T-helper 9 cell (primary cell): Measurements from ENCODE around the gene TTLL11.
"Not testable (repeated sequence)": the region's sequence is repeated elsewhere in the genome, so short reads cannot be mapped to it uniquely, and the experiment has no call there.

ENCODE experiments used
- DNase-seq: peaks from one replicate; pipeline ENCODE4 v3.0.0-alpha.2; 2020

Gene TTLL11

GRCh38 chr9:122040561-122041242 lies 52.4 kb downstream of the TTLL11 start:
- no peak for DNase-seq

DNA sequence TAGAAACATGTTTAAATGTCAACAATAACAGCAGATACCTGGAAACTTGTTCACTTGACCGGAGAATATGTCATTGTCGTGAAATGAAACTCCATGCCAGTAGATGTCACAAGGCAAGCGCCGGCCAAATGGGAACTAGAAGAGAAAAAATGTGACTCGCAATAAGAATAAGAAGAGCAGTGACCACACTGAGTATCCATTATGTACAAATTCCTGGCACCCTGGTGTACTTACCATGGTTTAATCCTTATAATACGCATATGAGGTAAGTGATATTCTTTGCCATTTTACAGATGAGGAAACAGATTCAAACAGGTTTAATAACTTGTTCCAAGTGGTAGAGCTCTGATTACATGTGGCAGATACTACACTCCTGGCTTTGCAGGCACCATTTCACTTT lies 53.9 kb downstream of the TTLL11 start:
- DNase-seq: no peak

DNA sequence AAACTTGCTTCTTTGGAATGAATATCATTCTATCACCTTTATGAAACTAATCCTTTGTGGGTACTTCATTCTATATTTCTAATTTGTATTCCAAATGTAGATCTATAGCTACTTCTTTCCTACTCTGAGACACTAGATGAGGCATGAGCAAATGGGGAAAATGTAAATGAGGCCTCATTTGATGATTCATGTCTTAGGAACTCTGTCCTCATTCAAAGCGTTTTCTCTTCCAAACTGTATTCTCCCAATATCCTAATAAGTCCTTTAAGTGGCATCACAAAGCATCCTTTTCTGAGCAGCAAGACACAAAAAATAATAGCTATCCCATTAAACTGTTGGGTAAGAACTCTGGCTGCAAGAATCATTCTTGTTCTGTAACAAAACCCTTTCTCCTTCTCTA lies 56.1 kb downstream of the TTLL11 start:
- no peak for DNase-seq

DNA sequence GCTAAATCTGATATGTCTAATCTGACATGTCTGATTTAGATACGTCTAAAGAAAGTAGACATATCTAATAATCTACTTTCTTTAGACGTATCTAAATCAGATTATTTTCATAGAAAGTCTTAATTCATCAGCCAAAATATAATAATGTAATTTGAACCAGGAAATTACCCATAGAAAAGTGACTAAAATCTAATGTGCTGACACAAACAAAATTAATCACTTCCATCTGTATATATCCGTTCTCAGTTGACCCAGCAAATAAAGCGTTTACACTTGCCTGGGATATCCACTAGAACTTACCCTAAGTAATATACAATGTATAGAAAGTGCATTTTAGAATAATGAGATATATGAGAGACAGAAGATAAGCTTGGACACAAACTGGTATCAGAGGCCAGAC lies 56.7 kb downstream of the TTLL11 start:
- DNase-seq: no peak

- DNase-seq: no peak
Measured at GRCh38 chr9:122033775-122034373, 59.2 kb downstream of the TTLL11 start.

- no peak for DNase-seq
Measured at GRCh38 chr9:122032346-122032745, 60.8 kb downstream of the TTLL11 start.

DNA sequence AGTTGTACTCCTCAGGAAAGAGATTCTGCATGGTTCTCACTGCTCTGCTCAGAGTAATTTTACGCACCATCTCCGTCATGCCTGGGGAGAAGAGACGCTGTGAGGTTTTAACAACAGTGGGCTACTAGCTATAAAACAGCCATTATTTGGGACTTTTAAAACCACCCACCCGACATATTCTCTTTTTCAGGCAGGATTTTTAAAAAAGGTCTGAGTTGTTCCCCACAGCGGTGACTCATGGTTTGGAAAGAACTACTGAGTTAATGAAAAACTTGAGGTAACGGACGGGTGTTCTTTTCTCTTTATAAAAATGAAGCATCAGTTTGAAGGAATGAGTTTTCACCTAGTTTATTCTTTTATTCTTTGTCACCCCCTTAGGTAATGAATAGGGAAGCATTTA lies 61.3 kb downstream of the TTLL11 start:
- DNase-seq: no peak

GRCh38 chr9:122031157-122031556 lies 62.0 kb downstream of the TTLL11 start:
- DNase-seq: no peak

- DNase-seq: no peak
Measured at GRCh38 chr9:122030357-122030756, 62.8 kb downstream of the TTLL11 start.

DNA sequence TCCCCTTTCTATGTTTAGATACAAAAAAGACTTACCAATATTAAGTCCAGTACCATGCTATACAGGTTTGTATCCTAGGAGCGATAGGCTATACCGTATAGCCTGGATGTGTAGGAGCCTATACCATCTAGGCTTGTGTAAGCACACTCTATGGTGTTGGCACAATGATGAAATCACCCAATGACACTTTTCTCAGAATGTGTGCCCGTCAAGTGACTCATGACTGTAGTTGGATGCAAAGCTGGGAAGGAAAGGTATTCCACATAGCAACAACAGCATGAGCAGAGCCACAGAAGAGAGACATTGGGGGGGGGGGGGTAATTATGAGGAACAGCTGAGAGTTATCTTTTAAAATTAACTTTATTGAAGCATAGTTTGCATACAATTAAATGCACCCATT lies 63.2 kb downstream of the TTLL11 start:
- DNase-seq: no peak

DNA sequence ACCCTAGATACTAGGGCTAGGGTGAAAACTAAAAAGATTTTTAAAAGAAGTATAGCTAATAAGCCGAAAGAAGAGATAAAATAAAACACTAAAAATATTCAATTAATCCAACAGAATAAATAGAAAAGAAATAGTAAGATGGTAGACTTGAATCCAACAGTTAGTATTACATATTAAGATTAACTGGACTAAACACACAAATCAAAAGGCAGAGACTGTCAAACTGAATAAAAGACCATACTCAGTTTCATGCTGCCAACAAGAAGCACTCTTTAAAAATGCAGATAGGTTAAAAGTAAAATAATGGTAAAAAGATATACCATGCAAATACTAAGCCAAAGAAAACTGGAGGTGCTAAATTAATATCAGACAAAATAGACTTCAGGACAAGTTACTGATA lies 65.0 kb downstream of the TTLL11 start:
- no peak for DNase-seq

GRCh38 chr9:122020398-122020797 lies 72.7 kb downstream of the TTLL11 start:
- DNase-seq: no peak

- DNase-seq: no peak
Measured at GRCh38 chr9:122016744-122017143, 76.4 kb downstream of the TTLL11 start.

GRCh38 chr9:122016309-122016708 lies 76.8 kb downstream of the TTLL11 start:
- no peak for DNase-seq

DNA sequence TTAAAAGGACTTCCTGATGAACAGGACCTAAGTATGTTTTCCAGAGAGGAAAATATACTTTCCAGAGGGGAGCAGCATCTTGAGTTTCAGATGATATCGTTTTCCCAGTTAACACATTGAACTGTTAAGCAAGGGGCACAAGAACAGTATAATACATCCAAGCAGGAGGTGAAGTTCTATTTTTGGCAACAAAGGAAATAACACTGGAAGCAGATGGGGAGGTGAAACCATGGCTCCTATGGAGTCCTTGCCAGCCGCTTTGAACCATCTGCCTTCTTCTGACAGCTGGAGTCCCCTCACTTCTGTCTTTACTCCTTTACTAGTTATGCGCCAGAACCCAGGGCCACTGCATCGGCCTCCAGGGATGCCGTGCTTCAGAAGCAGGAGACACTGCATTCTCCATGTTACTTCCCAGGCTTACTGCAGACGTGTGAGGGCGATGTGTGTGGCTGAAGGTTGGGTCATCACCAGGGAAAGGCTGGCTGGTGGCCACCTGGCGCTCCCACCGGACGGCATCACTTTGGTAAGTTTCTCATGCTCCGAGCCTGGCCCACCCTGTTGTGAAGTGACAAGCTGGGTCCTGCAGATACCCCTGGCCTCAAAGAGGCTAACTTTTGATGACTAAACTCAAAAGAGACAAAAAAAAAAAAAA lies 77.8 kb downstream of the TTLL11 start:
- DNase-seq: no peak

- no peak for DNase-seq
Measured at GRCh38 chr9:122011818-122012498, 81.2 kb downstream of the TTLL11 start.

DNA sequence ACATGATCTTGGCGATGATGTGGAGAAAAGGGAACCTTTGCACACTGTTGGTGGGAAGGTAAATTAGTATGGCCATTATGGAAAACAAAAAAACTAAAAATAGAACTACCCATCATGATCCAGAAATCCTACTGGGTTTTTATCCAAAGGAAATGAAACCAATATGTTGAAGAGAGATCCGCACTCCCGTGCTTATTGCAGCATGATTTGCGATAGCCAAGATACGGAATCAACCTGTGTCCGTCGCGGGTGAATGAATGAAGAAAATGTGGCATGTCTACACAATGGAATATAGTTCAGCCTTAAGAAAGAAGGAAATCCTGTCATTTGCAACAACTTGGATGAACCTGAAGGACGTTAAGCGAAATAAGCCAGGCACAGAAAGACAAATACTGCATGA lies 84.5 kb downstream of the TTLL11 start:
- DNase-seq: no peak

DNA sequence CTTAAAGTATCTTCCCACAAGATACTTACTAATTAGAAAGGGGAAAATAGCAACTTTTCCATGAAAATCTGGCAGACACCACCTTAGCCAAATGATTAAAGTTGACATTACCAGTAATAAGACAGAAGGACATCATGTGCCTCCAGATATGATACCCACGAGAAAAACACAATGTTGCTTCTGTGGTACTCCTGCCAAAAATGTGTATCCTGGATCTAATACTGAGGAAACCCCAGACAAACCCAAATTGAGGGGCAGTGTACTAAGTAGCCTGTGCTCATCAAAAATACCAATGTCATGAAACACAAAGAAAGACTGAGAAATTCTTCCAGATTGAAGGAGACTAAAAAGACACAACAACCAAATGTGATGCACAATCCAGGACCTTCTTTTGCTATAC lies 85.3 kb downstream of the TTLL11 start:
- DNase-seq: no peak

- DNase-seq: no peak
Measured at GRCh38 chr9:122005597-122005996, 87.5 kb downstream of the TTLL11 start.

DNA sequence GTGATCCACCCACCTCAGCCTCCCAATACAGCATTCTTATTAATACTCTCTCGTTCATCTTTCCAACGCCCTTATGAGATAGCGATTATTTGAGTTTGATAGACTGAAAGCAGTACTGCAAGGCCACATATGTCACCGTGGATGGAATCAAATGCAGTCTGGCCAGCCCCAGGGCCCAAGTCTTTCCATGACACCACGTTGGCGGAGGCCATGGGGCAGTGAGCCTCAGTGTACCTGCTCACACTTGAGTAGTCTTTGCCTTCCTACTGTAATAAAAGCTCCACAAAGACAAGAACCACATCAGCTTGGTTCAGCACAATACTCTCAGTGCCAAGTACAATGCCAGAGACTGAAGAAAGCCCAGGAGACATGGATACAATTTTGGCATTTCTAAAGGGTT lies 88.5 kb downstream of the TTLL11 start:
- DNase-seq: no peak

GRCh38 chr9:122001491-122002201 lies 91.5 kb downstream of the TTLL11 start:
- no peak for DNase-seq

DNA sequence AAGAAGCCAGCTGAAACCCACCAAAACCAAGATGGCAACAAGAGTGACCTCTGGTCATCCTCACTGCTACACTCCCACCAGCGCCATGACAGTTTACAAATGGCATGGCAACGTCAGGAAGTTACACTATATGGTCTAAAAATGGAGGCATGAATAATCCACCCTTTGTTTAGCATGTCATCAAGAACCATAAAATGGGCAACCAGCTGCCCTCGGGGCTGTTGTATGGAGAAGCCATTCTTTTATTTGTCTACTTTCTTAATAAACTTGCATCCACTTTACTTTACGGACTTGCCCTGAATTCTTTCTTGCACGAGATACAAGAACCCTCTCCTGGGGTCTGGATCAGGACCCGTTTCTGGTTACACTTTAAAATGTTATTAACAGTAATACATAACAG lies 92.6 kb downstream of the TTLL11 start:
- DNase-seq: not testable (repeated sequence)

GRCh38 chr9:121999556-121999955 lies 93.6 kb downstream of the TTLL11 start:
- no peak for DNase-seq
